Measurements from ENCODE around the gene USP34.
"Not testable (repeated sequence)": the region's sequence is repeated elsewhere in the genome, so short reads cannot be mapped to it uniquely, and the experiment has no call there.

USP34 gene

GRCh38 chr2:61454383-61454782 lies 16.5 kb downstream of the USP34 start:
- in situ Hi-C loops (cut with HindIII; ENCODE audit: low pct_unique_long_range_greater_than_20kb, low sequenced_read_pairs), result no loop called here
- DNase-seq (ENCODE audit: low read depth in 1 of 2, low spot score in 1 of 2), result no peak
- no peak for TF ChIP-seq JUND (IDR thresholded peaks at IDR 0.05; ENCODE audit: low read depth)

- in situ Hi-C loops (cut with HindIII; ENCODE audit: low pct_unique_long_range_greater_than_20kb, low sequenced_read_pairs), result no loop called here
- no peak for DNase-seq (ENCODE audit: low read depth in 1 of 2, low spot score in 1 of 2)
- TF ChIP-seq JUND (IDR thresholded peaks at IDR 0.05; ENCODE audit: low read depth), result no peak
Measured at GRCh38 chr2:61452392-61452791, 18.5 kb downstream of the USP34 start.

- TF ChIP-seq JUND (IDR thresholded peaks at IDR 0.05; ENCODE audit: low read depth), result no peak
- DNase-seq (ENCODE audit: low read depth in 1 of 2, low spot score in 1 of 2), result no peak
- in situ Hi-C loops (cut with HindIII; ENCODE audit: low pct_unique_long_range_greater_than_20kb, low sequenced_read_pairs), result no loop called here
Measured at GRCh38 chr2:61451178-61451577, 19.7 kb downstream of the USP34 start.

- no peak for TF ChIP-seq JUND (IDR thresholded peaks at IDR 0.05; ENCODE audit: low read depth)
- in situ Hi-C loops (cut with HindIII; ENCODE audit: low pct_unique_long_range_greater_than_20kb, low sequenced_read_pairs), result no loop called here
- no peak for DNase-seq (ENCODE audit: low read depth in 1 of 2, low spot score in 1 of 2)
Measured at GRCh38 chr2:61450144-61450543, 20.7 kb downstream of the USP34 start.

GRCh38 chr2:61448229-61448628 lies 22.7 kb downstream of the USP34 start:
- DNase-seq (ENCODE audit: low read depth in 1 of 2, low spot score in 1 of 2), result no peak
- in situ Hi-C loops (cut with HindIII; ENCODE audit: low pct_unique_long_range_greater_than_20kb, low sequenced_read_pairs), result no loop called here
- TF ChIP-seq JUND (IDR thresholded peaks at IDR 0.05; ENCODE audit: low read depth), result no peak

GRCh38 chr2:61446971-61447370 lies 23.9 kb downstream of the USP34 start:
- in situ Hi-C loops (cut with HindIII; ENCODE audit: low pct_unique_long_range_greater_than_20kb, low sequenced_read_pairs); DNase-seq (ENCODE audit: low read depth in 1 of 2, low spot score in 1 of 2): not testable (repeated sequence)

- DNase-seq (ENCODE audit: low read depth in 1 of 2, low spot score in 1 of 2), result no peak
- no peak for TF ChIP-seq JUND (IDR thresholded peaks at IDR 0.05; ENCODE audit: low read depth)
- in situ Hi-C loops (cut with HindIII; ENCODE audit: low pct_unique_long_range_greater_than_20kb, low sequenced_read_pairs), result no loop called here
Measured at GRCh38 chr2:61443342-61444041, 27.4 kb downstream of the USP34 start.

GRCh38 chr2:61439241-61440002 lies 31.5 kb downstream of the USP34 start:
- DNase-seq (ENCODE audit: low read depth in 1 of 2, low spot score in 1 of 2), result no peak
- TF ChIP-seq JUND (IDR thresholded peaks at IDR 0.05; ENCODE audit: low read depth), result no peak
- in situ Hi-C loops (cut with HindIII; ENCODE audit: low pct_unique_long_range_greater_than_20kb, low sequenced_read_pairs), result no loop called here

GRCh38 chr2:61438670-61439069 lies 32.2 kb downstream of the USP34 start:
- in situ Hi-C loops (cut with HindIII; ENCODE audit: low pct_unique_long_range_greater_than_20kb, low sequenced_read_pairs), result no loop called here
- no peak for TF ChIP-seq JUND (IDR thresholded peaks at IDR 0.05; ENCODE audit: low read depth)
- DNase-seq (ENCODE audit: low read depth in 1 of 2, low spot score in 1 of 2), result no peak

- no peak for TF ChIP-seq JUND (IDR thresholded peaks at IDR 0.05; ENCODE audit: low read depth)
- in situ Hi-C loops (cut with HindIII; ENCODE audit: low pct_unique_long_range_greater_than_20kb, low sequenced_read_pairs), result no loop called here
- DNase-seq (ENCODE audit: low read depth in 1 of 2, low spot score in 1 of 2), result no peak
Measured at GRCh38 chr2:61437170-61437569, 33.7 kb downstream of the USP34 start.

- in situ Hi-C loops (cut with HindIII; ENCODE audit: low pct_unique_long_range_greater_than_20kb, low sequenced_read_pairs), result no loop called here
- no peak for DNase-seq (ENCODE audit: low read depth in 1 of 2, low spot score in 1 of 2)
- TF ChIP-seq JUND (IDR thresholded peaks at IDR 0.05; ENCODE audit: low read depth), result no peak
Measured at GRCh38 chr2:61436092-61436491, 34.8 kb downstream of the USP34 start.

GRCh38 chr2:61435291-61435690 lies 35.6 kb downstream of the USP34 start:
- no peak for TF ChIP-seq JUND (IDR thresholded peaks at IDR 0.05; ENCODE audit: low read depth)
- no peak for DNase-seq (ENCODE audit: low read depth in 1 of 2, low spot score in 1 of 2)
- in situ Hi-C loops (cut with HindIII; ENCODE audit: low pct_unique_long_range_greater_than_20kb, low sequenced_read_pairs), result no loop called here

- no peak for DNase-seq (ENCODE audit: low read depth in 1 of 2, low spot score in 1 of 2)
- in situ Hi-C loops (cut with HindIII; ENCODE audit: low pct_unique_long_range_greater_than_20kb, low sequenced_read_pairs), result no loop called here
- no peak for TF ChIP-seq JUND (IDR thresholded peaks at IDR 0.05; ENCODE audit: low read depth)
Measured at GRCh38 chr2:61434314-61434713, 36.6 kb downstream of the USP34 start.

Data from T47D (cell line).